GM12891 (cell line): ENCODE measurements around the gene OR2T1.

ENCODE experiments used
- POLR2A ChIP-seq: IDR thresholded peaks from 2 replicates; pipeline ENCODE4 v1.6.1; 2011; ENCODE audit warnings: low read depth, low read length, control low read depth
- POLR2AphosphoS5 ChIP-seq: IDR thresholded peaks from 2 replicates; pipeline ENCODE4 v1.6.1; 2011; ENCODE audit warnings: low read depth, low read length, control low read depth
- POU2F2 ChIP-seq: IDR thresholded peaks from 2 replicates; pipeline ENCODE4 v1.6.1; 2011; ENCODE audit warnings: low read depth, mild to moderate bottlenecking, control low read depth, low read length, moderate library complexity
- TAF1 ChIP-seq: IDR thresholded peaks from 2 replicates; pipeline ENCODE4 v1.6.1; 2011; ENCODE audit warnings: low read depth, low read length, control low read depth

- TF ChIP-seq POLR2A (no peak), POU2F2 (no peak), POLR2AphosphoS5 (no peak), TAF1 (no peak)
Measured at GRCh38 chr1:248361121-248361715, 41.6 kb upstream of the OR2T1 start, which contains the start of gene OR2T4.
